ENCODE results near the gene DBI. TPM values are rescaled to one million over a fixed set of nuclear protein-coding genes. Genes with fewer than 3 reads are reported as not detected.

Gene DBI
- polyA plus RNA-seq, 2 of the 4 experiments (the other 2 are of a cell fraction) = 339 to 823 TPM

DNA sequence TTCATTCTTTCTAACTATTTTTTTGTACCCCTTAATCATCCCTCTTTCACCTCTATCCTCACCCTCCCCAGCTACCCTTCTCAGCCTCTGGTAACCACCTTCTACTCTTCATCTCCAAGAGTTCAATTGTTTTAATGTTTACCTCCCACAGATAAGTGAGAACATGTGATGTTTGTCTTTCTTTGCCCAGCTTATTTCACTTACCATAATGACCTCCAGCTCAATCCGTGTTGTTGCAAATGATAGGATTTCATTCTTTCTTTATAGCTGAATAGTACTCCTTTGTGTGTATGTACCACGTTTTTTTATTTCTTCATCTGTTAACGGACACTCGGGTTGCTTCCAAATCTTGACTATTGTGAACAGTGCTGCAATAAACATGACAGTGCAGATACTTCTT lies 42.7 kb downstream of the DBI start (continued):
- TF ChIP-seq ELK1 (IDR thresholded peaks at IDR 0.05; ENCODE audit: low read depth, low read length) = no peak
- TF ChIP-seq CBX2 (IDR thresholded peaks at IDR 0.05; ENCODE audit: borderline replicate concordance, low read depth) = no peak
- no peak for TF ChIP-seq JUNB (IDR thresholded peaks at IDR 0.05)

DNA sequence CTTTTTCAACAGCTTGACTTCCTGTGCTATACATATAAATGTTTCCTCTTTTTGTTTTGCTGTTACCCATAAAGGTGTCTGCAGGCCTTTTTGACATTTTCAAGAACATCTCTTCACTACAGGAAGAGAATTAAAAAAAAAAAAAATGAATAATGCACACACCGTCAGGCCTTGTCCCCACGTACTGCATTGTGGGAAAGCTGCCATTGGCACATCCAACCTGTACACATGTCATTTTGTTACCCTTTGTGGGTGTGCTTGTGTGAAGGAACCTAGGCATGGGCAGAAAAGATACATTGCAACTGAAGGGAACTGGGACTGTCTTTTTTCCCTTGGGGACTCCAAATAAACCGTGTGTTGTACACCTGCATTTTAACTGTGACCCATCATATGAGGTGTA lies 48.1 kb downstream of the DBI start:
- CTCF ChIA-PET = interaction anchor here (1.2 to 3.4 kb wide), 2 partner anchors 27 to 62 kb away, joined by 3 to 20 read pairs; no protein-coding TSS in a partner anchor
- no peaks in the 10 kb centered on the region; the same call in 2 of the 3 replicates for H3K9me3 ChIP-seq
- 68% methylated on average over 3 of the region's 3 CpGs for WGBS (ENCODE audit: missing lambda C conversion rate)
- no peak for TF ChIP-seq FOXS1 (CRISPR knock-in tag; IDR thresholded peaks at IDR 0.05)
- TF ChIP-seq FOSB (CRISPR knock-in tag; IDR thresholded peaks at IDR 0.05) = no peak
- TF ChIP-seq ELK1 (IDR thresholded peaks at IDR 0.05; ENCODE audit: low read depth, low read length) = no peak
- POLR2A ChIA-PET = no interaction called here
- H3K27ac ChIP-seq = no peak overlapping the region
- FAIRE-seq (no peak), ATAC-seq (no peak), DNase-seq (ENCODE audit: low read depth in 1 of 2, low spot score in 1 of 2) (no peak)
- H3K4me1 ChIP-seq = peaks cover 12% of the 10 kb centered on the region; the same call in 2 of the 3 replicates
- H3K4me3 ChIP-seq = no peak overlapping the region
- H3K4me2 ChIP-seq = no peak overlapping the region

GRCh38 chr2:119415630-119416029 lies 48.9 kb downstream of the DBI start:
- no peak for DNase-seq (ENCODE audit: low read depth in 1 of 2, low spot score in 1 of 2)
- ATAC-seq = no peak
- POLR2A ChIA-PET = no interaction called here
- Histone ChIP-seq H3K4me2 (no peak overlapping the region), H3K9me3 (no peaks in the 10 kb centered on the region; the same call in 2 of the 3 replicates), H3K27ac (no peak overlapping the region), H3K4me3 (no peak overlapping the region), H3K4me1 (peaks cover 19% of the 10 kb centered on the region; the same call in 2 of the 3 replicates)
- WGBS (ENCODE audit: missing lambda C conversion rate) = 24% methylated on average over 1 of the region's 1 CpG
- FAIRE-seq = no peak
- CTCF ChIA-PET = interaction anchor here (3.4 kb wide), 1 partner anchor 61 kb away, joined by 20 read pairs; no protein-coding TSS in a partner anchor
- TF ChIP-seq CTCF (IDR thresholded peaks at IDR 0.05) (no peak), MAZ (IDR thresholded peaks at IDR 0.05; ENCODE audit: borderline replicate concordance, low read depth, low read length) (no peak)

- FAIRE-seq (no peak), ATAC-seq (no peak), DNase-seq (ENCODE audit: low read depth in 1 of 2, low spot score in 1 of 2) (no peak)
- no peak overlapping the region for H3K4me3 ChIP-seq
- TF ChIP-seq EP300 (IDR thresholded peaks at IDR 0.05) (no peak), ELK1 (IDR thresholded peaks at IDR 0.05; ENCODE audit: low read depth, low read length) (no peak), SMC3 (IDR thresholded peaks at IDR 0.05) (no peak), JUNB (IDR thresholded peaks at IDR 0.05) (no peak), CHD4 (IDR thresholded peaks at IDR 0.05; ENCODE audit: borderline replicate concordance) (no peak), ZC3H11A (IDR thresholded peaks at IDR 0.05) (no peak), GATA3 (IDR thresholded peaks at IDR 0.05; ENCODE audit: borderline replicate concordance) (no peak), HOXA7 (CRISPR knock-in tag; IDR thresholded peaks at IDR 0.05) (no peak), CEBPB (IDR thresholded peaks at IDR 0.05) (no peak), TFCP2L1 (CRISPR knock-in tag; IDR thresholded peaks at IDR 0.05) (no peak), HOXB5 (CRISPR knock-in tag; IDR thresholded peaks at IDR 0.05) (no peak), NR3C1 (IDR thresholded peaks at IDR 0.05) (no peak)
- TF ChIP-seq, protein P1, sequence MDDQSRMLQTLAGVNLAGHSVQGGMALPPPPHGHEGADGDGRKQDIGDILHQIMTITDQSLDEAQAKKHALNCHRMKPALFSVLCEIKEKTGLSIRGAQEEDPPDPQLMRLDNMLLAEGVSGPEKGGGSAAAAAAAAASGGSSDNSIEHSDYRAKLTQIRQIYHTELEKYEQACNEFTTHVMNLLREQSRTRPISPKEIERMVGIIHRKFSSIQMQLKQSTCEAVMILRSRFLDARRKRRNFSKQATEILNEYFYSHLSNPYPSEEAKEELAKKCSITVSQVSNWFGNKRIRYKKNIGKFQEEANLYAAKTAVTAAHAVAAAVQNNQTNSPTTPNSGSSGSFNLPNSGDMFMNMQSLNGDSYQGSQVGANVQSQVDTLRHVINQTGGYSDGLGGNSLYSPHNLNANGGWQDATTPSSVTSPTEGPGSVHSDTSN (IDR thresholded peaks at IDR 0.05) = no peak
- TF ChIP-seq, protein P2, sequence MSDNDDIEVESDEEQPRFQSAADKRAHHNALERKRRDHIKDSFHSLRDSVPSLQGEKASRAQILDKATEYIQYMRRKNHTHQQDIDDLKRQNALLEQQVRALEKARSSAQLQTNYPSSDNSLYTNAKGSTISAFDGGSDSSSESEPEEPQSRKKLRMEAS (IDR thresholded peaks at IDR 0.05) = no peak
- TF ChIP-seq, protein P3, sequence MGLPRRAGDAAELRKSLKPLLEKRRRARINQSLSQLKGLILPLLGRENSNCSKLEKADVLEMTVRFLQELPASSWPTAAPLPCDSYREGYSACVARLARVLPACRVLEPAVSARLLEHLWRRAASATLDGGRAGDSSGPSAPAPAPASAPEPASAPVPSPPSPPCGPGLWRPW (IDR thresholded peaks at IDR 0.05) = no peak
- TF ChIP-seq, protein P4, sequence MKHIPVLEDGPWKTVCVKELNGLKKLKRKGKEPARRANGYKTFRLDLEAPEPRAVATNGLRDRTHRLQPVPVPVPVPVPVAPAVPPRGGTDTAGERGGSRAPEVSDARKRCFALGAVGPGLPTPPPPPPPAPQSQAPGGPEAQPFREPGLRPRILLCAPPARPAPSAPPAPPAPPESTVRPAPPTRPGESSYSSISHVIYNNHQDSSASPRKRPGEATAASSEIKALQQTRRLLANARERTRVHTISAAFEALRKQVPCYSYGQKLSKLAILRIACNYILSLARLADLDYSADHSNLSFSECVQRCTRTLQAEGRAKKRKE (CRISPR knock-in tag; IDR thresholded peaks at IDR 0.05; ENCODE audit: low read depth) = no peak
- no peak overlapping the region for H3K27ac ChIP-seq
- peaks cover 20% of the 10 kb centered on the region; the same call in 2 of the 3 replicates for H3K4me1 ChIP-seq
- 81% methylated on average over 4 of the region's 4 CpGs for WGBS (ENCODE audit: missing lambda C conversion rate)
- H3K4me2 ChIP-seq = no peak overlapping the region
- peaks cover 8% of the 10 kb centered on the region for H3K9me3 ChIP-seq
- ChIA-PET POLR2A (no interaction called here), CTCF (interaction anchor here (1.3 to 3.4 kb wide), 4 partner anchors 8 to 226 kb away, joined by 3 to 20 read pairs (median 6); no protein-coding TSS in a partner anchor)
Observed at GRCh38 chr2:119416299-119416923, 49.6 kb downstream of the DBI start.
